8988T (cell line): Measurements from ENCODE around the gene RBM6.
A peak's percentile ranks its signal among the peaks of the same experiment; 100 is the strongest.

Experiments used
- DNase-seq: peaks from one replicate; pipeline ENCODE4 v3.0.0; 2011

RBM6 gene

DNA sequence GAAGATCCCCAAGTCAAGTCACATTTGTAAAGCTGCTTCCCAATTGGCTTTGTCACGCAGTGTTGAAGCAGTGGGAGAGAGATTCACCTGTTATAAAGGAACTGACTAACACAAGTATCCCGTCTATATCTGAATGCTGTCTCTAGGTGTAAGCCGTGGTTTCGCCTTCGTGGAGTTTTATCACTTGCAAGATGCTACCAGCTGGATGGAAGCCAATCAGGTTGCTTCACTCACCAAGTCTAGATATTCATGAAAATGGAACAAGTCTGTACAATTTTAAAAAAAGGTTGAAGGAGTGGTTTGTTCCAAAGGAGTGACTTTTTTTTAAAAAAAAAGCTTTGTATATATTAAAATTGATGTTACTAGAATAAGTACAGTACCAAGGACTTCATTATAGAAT lies 160.4 kb downstream of the RBM6 start:
- DNase-seq: no peak

- DNase-seq: no peak
Measured at GRCh38 chr3:50100956-50101845, 161.3 kb downstream of the RBM6 start.

DNA sequence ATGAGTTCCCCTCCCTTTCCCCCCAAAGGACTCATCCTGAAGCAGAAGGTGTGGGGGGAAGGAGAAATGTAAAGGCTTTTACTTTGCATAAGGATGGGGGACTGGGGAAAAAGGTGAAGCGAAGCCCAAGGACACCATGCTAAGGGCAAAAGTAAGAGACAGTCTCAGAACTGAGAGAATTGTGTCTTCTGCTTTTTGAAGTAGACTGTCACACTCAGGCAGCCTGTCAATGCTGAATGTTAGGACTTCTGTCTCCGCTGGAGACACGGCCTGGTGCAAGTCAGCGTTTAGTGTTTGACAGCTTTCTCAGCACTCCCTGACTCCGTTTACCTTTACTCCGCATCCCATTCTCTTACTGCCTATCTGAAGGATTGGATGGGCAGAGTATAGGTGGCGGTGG lies 162.6 kb downstream of the RBM6 start:
- no peak for DNase-seq

DNA sequence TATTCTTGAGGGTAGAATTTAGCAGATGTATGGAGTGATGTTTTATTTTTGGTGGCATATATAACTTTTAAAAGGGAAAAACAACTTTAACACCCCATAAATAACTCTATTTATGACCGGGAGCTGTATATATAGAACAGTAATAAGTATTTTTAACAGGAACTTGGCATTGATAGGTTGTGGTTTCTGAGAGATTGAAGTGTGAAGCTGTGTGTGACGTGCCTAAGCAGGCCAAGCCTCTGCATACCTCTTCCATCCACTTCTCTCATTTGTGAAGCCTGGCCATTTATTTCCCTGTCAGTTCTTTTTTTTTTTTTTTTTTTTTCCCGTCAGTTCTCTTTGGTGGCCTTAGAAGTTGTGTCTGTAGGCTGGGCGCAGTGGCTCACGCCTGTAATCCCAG lies 171.8 kb downstream of the RBM6 start:
- no peak for DNase-seq

DNA sequence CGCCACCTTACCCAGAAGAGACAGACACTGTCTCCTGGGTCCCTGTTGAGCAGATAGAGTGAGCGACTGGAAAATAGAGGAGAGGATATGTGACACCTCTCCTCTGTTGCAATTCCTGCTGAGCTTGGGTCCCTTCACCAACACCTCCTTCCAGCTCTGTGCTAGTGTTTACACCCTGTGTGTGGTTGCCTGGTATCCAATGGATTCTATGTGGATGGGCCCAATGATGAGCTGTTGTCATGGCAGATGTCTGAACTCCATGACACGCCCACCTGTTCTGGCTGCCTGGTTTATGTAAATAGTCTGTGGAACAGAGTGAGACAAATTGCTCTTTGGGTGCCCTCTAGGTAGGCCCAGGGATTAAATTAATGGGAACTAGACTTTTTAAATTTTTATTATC lies 172.5 kb downstream of the RBM6 start:
- no peak for DNase-seq

GRCh38 chr3:50117120-50117519 lies 177.2 kb downstream of the RBM6 start:
- no peak for DNase-seq

- DNase-seq: no peak
Measured at GRCh38 chr3:50118237-50118636, 178.3 kb downstream of the RBM6 start.

GRCh38 chr3:50119786-50120185 lies 179.8 kb downstream of the RBM6 start:
- no peak for DNase-seq

DNA sequence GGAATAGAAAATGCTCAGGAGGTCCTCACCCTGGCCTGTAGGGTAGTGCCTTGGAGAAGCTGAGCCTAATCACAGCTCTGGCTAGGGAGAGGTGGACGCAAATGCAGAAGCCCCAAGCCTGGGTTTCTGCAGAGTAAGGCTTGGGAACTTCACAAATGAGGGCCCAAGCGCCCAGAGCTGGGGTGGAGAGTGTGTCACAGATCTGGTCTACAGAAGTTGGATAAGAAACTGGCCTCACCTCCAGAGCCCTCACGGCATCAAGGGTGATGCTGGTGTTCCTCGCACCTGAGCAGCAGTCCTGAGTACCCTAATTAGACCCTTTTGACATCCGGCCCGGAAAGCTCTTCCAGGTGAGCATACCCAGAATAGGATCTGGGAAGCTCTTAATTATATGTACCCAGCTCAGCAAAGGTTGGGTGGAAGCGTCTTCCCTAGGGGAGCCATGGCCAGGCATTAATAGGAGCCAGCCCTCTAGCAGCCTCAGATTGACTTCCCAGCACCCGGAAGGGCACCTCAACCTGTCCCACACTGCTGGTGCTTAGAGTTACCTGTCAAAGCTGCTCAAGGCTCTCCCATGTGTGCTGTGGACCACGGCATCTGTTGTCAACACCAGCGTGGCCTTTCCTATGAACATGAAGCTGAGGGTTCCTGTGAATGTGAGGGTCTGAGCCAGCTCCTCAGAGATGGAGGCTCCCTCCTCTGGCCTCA lies 180.6 kb downstream of the RBM6 start:
- no peak for DNase-seq

DNA sequence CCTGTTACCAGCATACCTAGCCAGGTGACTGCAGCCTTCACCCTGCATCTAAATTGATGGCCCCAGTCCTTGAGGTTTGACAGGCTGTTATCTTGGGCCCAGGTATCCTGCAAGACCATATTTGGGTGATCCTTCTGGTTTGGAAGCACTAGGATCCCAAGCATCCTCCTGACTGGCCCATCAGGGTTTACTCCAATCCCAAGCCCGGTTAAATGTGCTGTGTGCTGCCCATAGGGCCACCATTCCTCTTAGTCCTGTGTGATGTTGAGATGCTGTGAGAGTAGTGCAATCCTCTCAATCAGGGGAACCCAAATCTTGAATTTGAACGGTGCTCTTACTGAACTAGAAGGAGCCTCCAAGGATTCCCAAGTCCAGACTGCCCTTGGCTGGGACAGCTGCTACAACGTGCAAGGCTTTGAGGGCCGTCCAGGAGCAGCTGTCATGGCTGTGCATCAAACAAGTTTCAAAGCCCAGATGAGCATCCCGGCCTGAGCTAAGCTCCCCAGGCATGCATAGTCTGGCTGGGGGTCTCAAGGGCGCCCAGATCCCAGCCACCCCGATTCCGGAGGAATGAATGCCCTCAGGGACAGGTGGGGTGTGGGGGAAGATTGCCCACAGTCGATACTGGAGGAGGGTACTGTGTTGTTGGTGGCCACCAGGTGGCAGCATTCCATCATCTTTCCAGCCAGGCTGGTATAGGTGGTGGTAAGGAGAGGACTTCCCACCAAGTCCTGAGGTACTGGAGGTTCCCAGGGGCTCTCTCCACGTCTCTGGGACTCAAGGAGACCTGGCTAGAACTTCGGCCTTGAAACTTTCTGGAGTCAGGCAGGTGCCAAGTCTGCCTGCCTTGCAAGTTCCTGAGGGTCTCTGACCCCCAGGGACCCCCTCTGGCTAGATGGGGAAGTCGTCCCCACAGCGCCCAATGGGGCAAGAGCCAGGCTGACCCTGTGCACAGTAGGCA lies 181.4 kb downstream of the RBM6 start:
- peak; percentile 99 for DNase-seq

DNA sequence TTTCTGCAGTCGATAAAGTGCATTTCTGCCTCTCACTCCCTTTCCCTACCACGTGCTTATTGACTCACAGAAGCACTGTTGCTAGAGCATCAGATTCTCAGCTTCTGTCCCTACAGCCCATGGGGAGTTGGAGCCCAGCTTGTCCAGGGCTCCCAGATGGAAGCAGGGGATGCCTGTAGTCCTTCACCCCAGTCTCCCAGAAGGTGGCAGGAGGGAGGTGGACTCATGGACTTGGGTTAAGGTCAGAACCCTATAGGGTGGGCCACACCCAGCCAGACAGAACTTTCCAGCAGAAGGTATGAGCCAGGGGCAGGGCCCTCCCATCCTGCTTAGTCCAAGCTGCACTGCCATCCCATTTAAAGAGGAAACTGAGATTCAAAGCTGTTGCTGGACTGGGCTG lies 182.1 kb downstream of the RBM6 start:
- no peak for DNase-seq

- DNase-seq: no peak
Measured at GRCh38 chr3:50122661-50123391, 182.9 kb downstream of the RBM6 start.

DNA sequence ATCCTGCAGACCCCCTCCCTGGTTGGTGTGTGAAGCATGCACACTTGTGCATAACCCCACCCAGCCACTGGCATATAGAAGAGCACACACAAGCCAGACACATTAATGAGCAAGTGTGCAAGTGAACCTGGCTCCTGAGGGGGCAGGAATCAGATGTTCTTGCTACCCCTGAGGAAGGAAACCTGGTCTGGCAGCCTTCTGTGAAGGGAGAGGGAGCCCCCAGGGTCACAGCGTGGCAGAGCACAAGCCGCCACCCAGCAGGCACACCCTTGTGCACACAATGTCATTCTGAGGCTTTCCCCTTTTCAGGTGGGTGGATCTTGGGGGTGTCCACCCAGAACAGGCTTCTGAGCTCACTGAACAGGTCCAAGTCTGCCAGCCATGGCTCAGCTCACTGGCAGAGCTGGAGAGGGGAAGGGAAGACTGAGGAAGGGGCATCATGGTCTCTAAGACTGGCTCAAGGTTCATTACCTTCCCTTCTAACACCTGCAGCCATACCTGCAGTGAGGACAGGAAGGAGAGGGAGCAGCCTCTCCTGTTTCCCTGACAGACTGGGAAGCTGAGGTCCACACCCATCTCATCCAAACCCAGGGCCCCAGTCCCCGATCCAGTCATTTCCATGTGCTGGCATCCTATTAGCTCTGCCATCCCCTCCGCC lies 183.6 kb downstream of the RBM6 start:
- peak; percentile 62 for DNase-seq

DNA sequence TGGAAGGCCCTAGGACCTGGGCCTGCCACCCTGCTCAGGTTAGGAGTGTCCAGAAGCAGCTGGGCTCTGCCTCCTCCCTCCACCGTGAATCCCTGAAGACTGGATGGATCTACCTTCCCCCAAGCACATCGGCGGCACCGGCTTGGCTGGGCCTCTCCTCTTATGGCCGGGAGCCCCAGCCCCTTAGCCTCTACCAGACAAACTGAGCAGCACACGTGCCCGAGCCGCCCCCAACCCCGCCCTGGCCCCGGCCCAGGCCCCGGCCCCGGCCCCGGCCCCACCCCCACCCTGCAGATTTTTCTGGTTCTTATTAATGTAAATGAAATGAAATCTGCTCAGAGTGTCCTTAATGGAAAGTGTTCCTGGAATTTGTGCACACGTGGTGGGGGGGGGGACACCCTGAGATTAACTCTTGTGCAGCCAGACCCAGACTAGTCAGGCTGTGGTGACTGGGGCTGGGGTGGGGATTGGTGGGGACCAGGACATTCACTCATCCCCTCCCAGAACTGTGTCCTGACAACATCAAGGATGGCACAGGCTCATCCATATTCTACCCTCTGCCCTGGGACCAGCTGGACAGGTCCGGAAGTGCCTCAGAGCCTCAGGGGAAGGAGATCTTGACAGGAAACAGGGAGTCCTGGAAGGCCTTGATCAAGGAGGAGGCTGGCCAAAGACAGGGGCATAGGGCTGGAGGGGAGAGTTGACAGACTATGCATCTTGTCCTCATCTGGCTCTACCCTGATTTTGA lies 184.3 kb downstream of the RBM6 start:
- no peak for DNase-seq

GRCh38 chr3:50124800-50125178 lies 184.8 kb downstream of the RBM6 start:
- no peak for DNase-seq

DNA sequence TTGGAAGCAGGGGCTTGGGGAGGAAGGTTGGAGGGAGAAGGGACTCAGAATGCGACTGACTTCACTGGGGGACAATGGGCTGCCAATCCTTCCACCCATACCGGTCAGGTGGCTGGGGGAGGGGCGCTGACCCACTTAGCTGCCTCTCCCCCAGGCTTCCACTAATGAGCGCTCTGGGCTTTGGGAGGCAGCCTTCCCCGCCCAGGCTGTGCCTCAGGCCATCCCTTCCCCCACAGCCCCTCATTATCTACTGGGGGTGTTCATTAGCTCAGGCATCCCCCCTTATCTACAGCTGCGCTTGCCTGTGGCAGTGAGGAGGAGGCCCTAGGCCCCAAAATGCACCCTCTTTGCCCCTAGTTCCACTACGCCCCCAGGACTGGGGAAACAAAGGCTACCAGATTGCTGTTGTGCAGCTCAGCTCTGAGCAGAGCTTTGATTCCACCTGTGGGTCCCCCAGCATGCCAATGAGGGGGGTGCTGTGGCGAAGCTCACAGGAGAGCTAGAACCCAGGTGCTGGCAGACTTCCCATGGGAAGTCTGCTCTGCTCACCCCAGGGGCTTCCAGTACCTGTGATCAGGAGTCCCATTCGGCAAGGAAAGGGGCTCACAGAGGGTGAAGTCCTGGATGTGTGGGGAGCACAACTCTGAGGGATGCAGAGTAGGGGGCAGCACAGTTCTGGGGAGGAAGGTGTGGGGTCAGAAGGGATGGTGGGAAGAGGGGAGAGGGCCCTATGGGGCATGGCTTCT lies 185.8 kb downstream of the RBM6 start:
- DNase-seq: peak; percentile 60

GRCh38 chr3:50126287-50127211 lies 186.6 kb downstream of the RBM6 start:
- DNase-seq: peak; percentile 71
